ENCODE results near the gene NCKAP5.
A peak's percentile ranks its signal among the peaks of the same experiment; 100 is the strongest.

Gene NCKAP5

DNA sequence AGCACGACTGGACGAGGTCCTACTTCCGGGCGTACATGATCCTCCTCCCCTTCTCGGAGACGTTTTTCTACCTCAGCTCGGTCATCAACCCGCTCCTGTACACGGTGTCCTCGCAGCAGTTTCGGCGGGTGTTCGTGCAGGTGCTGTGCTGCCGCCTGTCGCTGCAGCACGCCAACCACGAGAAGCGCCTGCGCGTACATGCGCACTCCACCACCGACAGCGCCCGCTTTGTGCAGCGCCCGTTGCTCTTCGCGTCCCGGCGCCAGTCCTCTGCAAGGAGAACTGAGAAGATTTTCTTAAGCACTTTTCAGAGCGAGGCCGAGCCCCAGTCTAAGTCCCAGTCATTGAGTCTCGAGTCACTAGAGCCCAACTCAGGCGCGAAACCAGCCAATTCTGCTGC lies 923.1 kb downstream of the NCKAP5 start:
- Histone ChIP-seq H3K27ac (replicated peaks) (no peak overlapping the region), H3K4me3 (replicated peaks; ENCODE audit: insufficient read depth, low read length) (no peak overlapping the region), H3K27me3 (ENCODE audit: insufficient read depth, poor library complexity, severe bottlenecking) (no peaks in the 10 kb centered on the region)
- no peak for DNase-seq (ENCODE audit: low read depth in 1 of 2, low spot score in 1 of 2)
- TF ChIP-seq REST (IDR thresholded peaks at IDR 0.05; ENCODE audit: insufficient replicate concordance, low read depth) (no peak), SPI1 (IDR thresholded peaks at IDR 0.05; ENCODE audit: borderline replicate concordance, low read depth) (no peak), GABPA (IDR thresholded peaks at IDR 0.05; ENCODE audit: low read depth) (no peak), POLR2AphosphoS5 (IDR thresholded peaks at IDR 0.05; ENCODE audit: low read depth) (no peak)
- TF ChIP-seq, protein P1, sequence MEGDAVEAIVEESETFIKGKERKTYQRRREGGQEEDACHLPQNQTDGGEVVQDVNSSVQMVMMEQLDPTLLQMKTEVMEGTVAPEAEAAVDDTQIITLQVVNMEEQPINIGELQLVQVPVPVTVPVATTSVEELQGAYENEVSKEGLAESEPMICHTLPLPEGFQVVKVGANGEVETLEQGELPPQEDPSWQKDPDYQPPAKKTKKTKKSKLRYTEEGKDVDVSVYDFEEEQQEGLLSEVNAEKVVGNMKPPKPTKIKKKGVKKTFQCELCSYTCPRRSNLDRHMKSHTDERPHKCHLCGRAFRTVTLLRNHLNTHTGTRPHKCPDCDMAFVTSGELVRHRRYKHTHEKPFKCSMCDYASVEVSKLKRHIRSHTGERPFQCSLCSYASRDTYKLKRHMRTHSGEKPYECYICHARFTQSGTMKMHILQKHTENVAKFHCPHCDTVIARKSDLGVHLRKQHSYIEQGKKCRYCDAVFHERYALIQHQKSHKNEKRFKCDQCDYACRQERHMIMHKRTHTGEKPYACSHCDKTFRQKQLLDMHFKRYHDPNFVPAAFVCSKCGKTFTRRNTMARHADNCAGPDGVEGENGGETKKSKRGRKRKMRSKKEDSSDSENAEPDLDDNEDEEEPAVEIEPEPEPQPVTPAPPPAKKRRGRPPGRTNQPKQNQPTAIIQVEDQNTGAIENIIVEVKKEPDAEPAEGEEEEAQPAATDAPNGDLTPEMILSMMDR (IDR thresholded peaks at IDR 0.05; ENCODE audit: insufficient read depth, low read length): no peak

GRCh38 chr2:132642415-132642814 lies 925.8 kb downstream of the NCKAP5 start:
- TF ChIP-seq POLR2AphosphoS5 (IDR thresholded peaks at IDR 0.05; ENCODE audit: low read depth) (no peak), SPI1 (IDR thresholded peaks at IDR 0.05; ENCODE audit: borderline replicate concordance, low read depth) (no peak), GABPA (IDR thresholded peaks at IDR 0.05; ENCODE audit: low read depth) (no peak), REST (IDR thresholded peaks at IDR 0.05; ENCODE audit: insufficient replicate concordance, low read depth) (no peak)
- TF ChIP-seq, protein P1 (IDR thresholded peaks at IDR 0.05; ENCODE audit: insufficient read depth, low read length): no peak
- no peaks in the 10 kb centered on the region for H3K27me3 ChIP-seq (ENCODE audit: insufficient read depth, poor library complexity, severe bottlenecking)

GRCh38 chr2:132641819-132642218 lies 926.4 kb downstream of the NCKAP5 start:
- H3K27ac ChIP-seq (replicated peaks): no peak overlapping the region
- DNase-seq (ENCODE audit: low read depth in 1 of 2, low spot score in 1 of 2): no peak
- no peaks in the 10 kb centered on the region for H3K27me3 ChIP-seq (ENCODE audit: insufficient read depth, poor library complexity, severe bottlenecking)
- no peak overlapping the region for H3K4me3 ChIP-seq (replicated peaks; ENCODE audit: insufficient read depth, low read length)
- peak; percentile 86 for TF ChIP-seq SPI1 (IDR thresholded peaks at IDR 0.05; ENCODE audit: borderline replicate concordance, low read depth)
- no peak for TF ChIP-seq GABPA (IDR thresholded peaks at IDR 0.05; ENCODE audit: low read depth)

More at GRCh38 chr2:132642415-132642814, 925.8 kb downstream of the NCKAP5 start:
- Histone ChIP-seq H3K4me3 (replicated peaks; ENCODE audit: insufficient read depth, low read length) (no peak overlapping the region), H3K27ac (replicated peaks) (no peak overlapping the region)
- DNase-seq (ENCODE audit: low read depth in 1 of 2, low spot score in 1 of 2): no peak

DNA sequence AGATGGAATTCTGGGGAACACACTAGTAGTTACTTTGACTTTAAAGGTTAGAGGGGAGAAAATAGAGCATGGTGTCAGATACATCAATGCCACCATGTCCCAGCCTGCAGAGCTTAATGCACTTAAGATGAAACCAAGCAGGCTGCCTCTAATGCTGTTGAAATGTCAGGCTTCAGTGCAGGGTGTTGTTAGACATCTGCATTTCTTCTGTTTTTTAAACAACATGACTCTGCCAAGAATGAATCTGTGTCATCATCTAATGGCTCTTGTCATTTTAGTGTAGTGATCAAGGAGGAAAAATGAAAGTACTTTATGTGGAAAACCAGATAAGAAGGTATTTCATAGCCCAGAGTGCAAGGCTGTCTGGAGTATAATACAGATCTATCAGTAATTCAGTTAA lies 928.1 kb downstream of the NCKAP5 start:
- TF ChIP-seq, protein P1 (IDR thresholded peaks at IDR 0.05; ENCODE audit: insufficient read depth, low read length): no peak
- TF ChIP-seq GABPA (IDR thresholded peaks at IDR 0.05; ENCODE audit: low read depth) (no peak), SPI1 (IDR thresholded peaks at IDR 0.05; ENCODE audit: borderline replicate concordance, low read depth) (no peak), REST (IDR thresholded peaks at IDR 0.05; ENCODE audit: insufficient replicate concordance, low read depth) (no peak), POLR2AphosphoS5 (IDR thresholded peaks at IDR 0.05; ENCODE audit: low read depth) (no peak)
- Histone ChIP-seq H3K27me3 (ENCODE audit: insufficient read depth, poor library complexity, severe bottlenecking) (no peaks in the 10 kb centered on the region), H3K4me3 (replicated peaks; ENCODE audit: insufficient read depth, low read length) (no peak overlapping the region), H3K27ac (replicated peaks) (no peak overlapping the region)
- DNase-seq (ENCODE audit: low read depth in 1 of 2, low spot score in 1 of 2): no peak

Measured in HL-60 (cell line).